Liver (tissue), 3 donors: ENCODE measurements around the gene CLMN.
"Not testable (repeated sequence)": the region's sequence is repeated elsewhere in the genome, so short reads cannot be mapped to it uniquely, and the experiment has no call there.

ENCODE experiments used
- RAD21 ChIP-seq, 2 donors: IDR thresholded peaks; 2 replicates each; pipeline ENCODE4 v1.6.1; 2016; ENCODE audit warnings: antibody characterized with exemption in 2 of 2, mild to moderate bottlenecking in 2 of 2
- TF ChIP-seq, protein P1 (sequence below): fragments of 150-350 bp; IDR thresholded peaks from 2 replicates; pipeline ENCODE4 v1.5.1; 2017; ENCODE audit warnings: improper control_type of control experiment, low read depth, low read length; ENCODE audit not compliant: missing input control
- donor health status: healthy.
- donor health status: healthy.

DNA sequence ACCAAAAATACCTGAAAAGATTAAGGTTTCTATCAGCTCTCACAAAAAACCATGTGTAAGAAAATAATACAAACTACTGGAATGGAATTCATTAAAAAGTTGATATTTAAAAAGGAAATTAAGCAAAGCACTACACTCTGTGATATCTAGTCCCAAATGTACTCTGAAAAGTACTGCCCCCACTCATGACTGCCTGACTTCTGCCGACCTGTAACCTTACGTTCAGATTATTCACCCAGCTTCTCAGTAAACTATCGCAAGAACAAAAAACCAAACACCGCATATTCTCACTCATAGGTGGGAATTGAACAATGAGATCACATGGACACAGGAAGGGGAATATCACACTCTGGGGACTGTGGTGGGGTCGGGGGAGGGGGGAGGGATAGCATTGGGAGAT, 181.3 kb downstream of the CLMN start:
- not testable (repeated sequence) for TF ChIP-seq RAD21 (IDR thresholded peaks at IDR 0.05)
- TF ChIP-seq, protein P1, sequence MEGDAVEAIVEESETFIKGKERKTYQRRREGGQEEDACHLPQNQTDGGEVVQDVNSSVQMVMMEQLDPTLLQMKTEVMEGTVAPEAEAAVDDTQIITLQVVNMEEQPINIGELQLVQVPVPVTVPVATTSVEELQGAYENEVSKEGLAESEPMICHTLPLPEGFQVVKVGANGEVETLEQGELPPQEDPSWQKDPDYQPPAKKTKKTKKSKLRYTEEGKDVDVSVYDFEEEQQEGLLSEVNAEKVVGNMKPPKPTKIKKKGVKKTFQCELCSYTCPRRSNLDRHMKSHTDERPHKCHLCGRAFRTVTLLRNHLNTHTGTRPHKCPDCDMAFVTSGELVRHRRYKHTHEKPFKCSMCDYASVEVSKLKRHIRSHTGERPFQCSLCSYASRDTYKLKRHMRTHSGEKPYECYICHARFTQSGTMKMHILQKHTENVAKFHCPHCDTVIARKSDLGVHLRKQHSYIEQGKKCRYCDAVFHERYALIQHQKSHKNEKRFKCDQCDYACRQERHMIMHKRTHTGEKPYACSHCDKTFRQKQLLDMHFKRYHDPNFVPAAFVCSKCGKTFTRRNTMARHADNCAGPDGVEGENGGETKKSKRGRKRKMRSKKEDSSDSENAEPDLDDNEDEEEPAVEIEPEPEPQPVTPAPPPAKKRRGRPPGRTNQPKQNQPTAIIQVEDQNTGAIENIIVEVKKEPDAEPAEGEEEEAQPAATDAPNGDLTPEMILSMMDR: not testable (repeated sequence)
